GM18873 (cell line): ENCODE data around the gene SPTLC1.

ENCODE experiments used
- ATAC-seq: cut with Tn5 transposase; IDR thresholded peaks from one replicate; pipeline ENCODE4 v1.9.1; 2021; ENCODE audit warnings: mild to moderate bottlenecking, moderate library complexity, moderate number of reproducible peaks; ENCODE audit not compliant: unreplicated experiment, low FRiP score

The SPTLC1 gene

GRCh38 chr9:92100237-92100911 lies 14.8 kb downstream of the SPTLC1 start:
- no peak for ATAC-seq

DNA sequence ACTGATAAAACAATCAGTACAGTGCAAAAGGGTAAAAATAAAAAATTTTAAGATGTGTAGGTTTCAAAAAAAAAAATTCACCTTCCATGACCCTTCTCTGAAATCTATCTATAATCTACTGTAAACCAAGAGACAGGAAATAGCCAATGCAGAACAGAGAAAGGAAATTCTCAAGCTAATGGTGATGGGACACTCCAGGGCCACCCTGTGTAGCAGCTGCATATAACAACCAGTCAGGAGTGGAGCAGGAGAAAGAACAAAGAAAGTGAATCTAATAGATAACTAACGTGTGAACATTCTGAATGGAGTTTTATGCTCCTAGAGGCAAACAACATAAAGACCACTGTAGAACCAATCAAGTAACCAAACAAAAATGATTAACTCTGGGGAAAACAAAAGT lies 16.6 kb downstream of the SPTLC1 start:
- no peak for ATAC-seq

- no peak for ATAC-seq
Observed at GRCh38 chr9:92097997-92098482, 17.2 kb downstream of the SPTLC1 start.

DNA sequence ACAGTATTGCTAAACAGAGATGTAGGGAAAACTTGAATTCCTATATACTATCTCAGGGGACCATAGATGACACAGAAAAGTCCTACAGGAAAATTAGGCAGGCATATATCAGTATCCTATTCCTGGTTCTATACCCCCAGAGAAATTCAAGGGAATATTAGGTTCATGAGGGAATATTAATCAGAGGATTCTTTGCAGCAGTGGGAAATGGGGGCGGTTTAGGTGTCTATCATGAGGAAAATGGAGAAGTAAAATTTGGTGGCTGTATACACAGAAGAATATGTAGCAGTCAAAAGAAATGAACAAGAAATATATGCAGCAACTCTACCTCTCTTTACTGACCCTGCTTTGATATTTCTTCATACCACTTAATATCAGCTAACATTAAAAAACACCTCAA lies 20.0 kb downstream of the SPTLC1 start:
- ATAC-seq: no peak

GRCh38 chr9:92094655-92095054 lies 20.6 kb downstream of the SPTLC1 start:
- no peak for ATAC-seq

- no peak for ATAC-seq
Observed at GRCh38 chr9:92077888-92078287, 37.3 kb downstream of the SPTLC1 start.

- ATAC-seq: no peak
Observed at GRCh38 chr9:92071634-92072033, 43.6 kb downstream of the SPTLC1 start.

GRCh38 chr9:92066168-92066567 lies 49.0 kb downstream of the SPTLC1 start:
- ATAC-seq: no peak

DNA sequence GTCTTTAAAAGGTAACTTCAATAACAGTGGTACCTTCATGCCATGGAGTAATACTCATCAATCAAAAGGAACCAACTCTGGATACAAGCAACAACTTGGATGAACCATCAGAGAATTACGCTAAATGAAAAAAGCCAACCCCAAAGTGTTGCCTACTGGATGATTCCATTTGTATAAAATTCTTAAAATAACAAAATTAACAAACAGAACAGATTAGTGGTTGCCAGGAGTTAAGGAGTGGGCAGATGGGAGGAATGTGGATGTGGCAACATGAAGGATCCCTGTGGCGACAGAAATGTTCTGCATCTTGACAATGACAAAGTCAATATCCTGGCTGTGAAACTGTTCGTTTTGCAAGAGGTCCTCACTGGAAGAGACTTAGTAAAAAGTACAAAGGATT lies 50.5 kb downstream of the SPTLC1 start:
- no peak for ATAC-seq

DNA sequence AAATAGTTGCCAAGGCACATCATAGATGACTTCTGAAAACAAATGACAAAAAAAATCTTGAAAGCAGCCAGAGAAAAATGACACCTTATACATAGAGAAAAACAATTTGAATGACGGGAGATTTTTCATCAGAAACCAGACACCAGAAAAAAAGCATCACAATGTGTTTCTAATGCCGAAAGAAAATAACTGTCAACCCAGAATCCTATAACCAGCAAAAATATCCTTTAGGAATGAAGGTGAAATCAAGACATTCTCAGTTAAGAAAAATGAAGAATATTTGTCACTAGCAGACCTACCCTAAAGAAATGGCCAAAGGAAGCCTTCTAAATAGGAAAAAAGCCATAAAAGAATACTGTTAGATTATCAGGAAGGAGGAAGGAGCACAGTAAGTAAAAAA lies 54.0 kb downstream of the SPTLC1 start:
- no peak for ATAC-seq

- ATAC-seq: no peak
Observed at GRCh38 chr9:92059661-92060060, 55.6 kb downstream of the SPTLC1 start.

DNA sequence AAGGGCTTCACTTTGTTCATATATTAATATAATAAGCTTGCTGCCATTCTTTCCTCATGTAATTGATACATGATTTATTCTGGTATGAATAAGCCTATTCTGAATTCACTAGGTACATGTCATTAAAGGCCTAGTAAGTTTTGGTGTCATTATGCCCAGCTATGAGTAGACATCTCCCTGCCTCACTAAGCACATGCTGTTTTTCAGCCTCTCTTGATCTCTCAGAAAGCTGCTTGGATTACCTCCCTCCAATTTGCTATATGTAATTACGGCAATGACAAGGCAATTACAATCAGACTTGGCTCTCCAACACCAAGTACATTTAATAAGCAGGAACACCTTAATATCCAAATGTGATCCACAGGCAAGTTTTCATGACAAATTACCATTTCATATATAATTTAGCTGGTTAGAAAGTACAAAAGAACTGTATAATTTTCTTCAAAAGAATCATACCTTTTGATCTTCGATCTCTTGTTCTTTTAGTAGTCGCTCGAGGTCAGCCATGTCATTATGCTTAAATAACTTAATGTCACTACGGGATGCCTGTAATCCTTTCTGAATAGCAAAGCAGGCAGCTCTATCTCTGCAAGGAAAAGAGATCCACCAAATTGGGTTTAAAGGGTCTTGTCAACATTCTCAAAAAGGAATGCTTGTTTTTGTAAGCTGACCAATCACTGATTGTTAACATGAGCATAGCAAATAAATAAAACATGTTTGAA lies 56.3 kb downstream of the SPTLC1 start:
- no peak for ATAC-seq

GRCh38 chr9:92058026-92058425 lies 57.2 kb downstream of the SPTLC1 start:
- ATAC-seq: no peak

DNA sequence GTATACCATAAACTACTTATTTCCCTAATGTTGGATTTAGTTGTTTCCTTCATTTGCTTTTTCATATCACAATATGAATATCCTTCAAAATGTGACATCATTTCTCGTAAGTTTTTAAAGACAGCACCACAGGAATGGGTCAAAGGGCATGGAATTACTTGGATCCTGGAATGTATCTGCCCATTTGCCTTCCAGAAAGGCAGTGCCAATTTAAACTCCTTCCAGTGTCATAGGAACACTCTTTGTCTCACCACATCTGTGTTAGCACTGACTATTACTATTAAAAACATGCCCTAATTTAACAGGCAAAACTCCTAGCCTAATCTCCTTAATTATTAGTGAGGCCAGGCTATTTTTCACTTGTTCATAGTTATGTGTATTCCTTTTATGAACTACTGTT lies 58.0 kb downstream of the SPTLC1 start:
- no peak for ATAC-seq

DNA sequence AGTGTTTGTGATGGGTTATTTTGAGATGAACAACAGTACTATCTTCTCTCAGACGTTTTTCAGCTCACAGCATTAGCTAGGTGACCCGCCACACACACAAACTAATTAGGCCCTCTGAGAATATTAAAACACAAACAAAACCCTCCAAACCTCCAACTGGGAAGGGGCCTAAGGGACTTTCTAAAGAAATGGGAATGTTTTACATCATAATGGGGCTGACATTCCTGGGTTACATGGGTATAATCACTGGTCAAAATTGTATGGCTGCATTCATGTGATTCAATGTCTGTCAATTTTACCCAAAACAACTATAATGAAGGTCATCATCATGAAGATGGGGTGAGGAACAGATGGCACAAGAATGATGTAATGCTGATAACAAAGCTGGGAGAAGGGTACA lies 59.6 kb downstream of the SPTLC1 start:
- ATAC-seq: no peak

- ATAC-seq: no peak
Observed at GRCh38 chr9:92048924-92049625, 66.1 kb downstream of the SPTLC1 start.

DNA sequence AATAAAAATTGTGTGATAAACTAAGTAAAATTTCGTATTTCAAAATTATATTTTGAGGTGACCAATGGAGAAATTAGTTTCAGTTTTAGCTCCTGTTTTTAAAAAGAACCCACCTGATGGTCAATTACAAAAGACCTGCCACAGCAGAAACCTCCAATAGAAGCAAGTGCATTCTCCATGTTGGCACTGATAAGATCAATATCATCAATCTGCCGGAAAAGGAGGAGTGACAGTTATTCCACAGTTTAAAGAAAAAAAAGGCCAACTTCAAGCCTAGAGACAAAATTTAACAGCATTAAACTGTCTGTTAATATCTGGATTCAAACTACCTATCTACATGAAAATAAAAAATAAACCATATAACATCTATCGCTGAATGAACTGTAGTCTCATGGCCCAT lies 67.7 kb downstream of the SPTLC1 start:
- no peak for ATAC-seq

GRCh38 chr9:92046676-92047075 lies 68.5 kb downstream of the SPTLC1 start:
- no peak for ATAC-seq

- ATAC-seq: no peak
Observed at GRCh38 chr9:92044936-92045335, 70.3 kb downstream of the SPTLC1 start.

DNA sequence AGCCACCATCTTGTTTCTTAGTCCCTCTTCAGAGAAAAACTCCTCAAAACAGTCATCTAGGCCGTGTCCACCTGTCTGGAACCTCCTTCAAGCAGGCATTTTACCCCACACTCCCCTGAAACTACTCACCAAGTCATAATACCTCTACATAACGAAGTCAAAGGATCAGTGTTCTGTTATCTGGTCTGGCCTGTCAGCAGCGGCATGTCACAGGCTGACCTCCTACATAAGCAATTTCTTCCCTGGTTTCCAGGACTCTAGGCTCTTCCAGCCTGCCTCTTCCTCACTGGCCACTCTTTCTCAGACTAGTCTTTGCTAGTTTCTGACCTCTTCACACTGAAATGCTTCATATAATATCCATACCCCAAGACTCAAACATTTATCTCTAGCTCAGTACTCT lies 72.2 kb downstream of the SPTLC1 start:
- ATAC-seq: no peak

DNA sequence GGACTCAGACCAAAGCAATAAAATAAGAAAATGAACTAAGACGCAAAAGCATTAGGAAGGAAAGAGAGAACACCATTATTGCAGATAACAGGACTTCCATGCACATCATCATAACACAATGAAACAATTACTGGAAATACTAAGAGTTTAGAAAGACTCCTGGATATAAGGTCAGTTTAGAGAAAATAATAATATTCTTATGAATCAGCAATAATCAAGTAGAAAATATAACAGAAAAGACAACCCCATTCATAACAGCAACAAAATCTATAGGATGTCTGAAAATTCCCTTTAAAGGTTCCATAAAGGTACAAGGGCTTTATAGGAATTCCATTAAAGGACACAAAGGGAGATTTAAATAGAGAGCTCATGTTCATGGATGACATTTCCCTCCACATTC lies 73.0 kb downstream of the SPTLC1 start:
- ATAC-seq: no peak

GRCh38 chr9:92036756-92037155 lies 78.5 kb downstream of the SPTLC1 start:
- ATAC-seq: no peak
